ENCODE data around the gene UGT1A1.

Gene UGT1A1

DNA sequence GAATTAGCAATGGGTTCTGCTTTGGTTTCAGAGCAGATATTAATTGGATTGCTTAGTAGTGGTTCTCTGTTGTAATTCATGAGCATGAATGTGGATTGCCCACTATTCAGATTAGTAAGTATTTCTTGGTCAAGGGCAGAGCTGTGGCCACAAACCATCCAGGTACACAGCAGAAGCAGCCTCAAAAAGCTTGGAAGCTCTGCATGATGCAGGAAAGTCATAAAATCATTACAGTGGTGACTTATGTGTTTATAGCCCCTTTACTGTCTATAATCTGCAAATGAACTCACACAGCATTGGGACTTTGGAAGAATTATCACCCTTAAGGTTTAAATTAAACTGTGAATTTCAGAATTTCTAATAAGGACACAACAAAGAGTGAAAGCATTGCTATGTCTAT, 1.9 kb upstream of the UGT1A1 start:
- no peak for DNase-seq (ENCODE audit: low read depth)

DNA sequence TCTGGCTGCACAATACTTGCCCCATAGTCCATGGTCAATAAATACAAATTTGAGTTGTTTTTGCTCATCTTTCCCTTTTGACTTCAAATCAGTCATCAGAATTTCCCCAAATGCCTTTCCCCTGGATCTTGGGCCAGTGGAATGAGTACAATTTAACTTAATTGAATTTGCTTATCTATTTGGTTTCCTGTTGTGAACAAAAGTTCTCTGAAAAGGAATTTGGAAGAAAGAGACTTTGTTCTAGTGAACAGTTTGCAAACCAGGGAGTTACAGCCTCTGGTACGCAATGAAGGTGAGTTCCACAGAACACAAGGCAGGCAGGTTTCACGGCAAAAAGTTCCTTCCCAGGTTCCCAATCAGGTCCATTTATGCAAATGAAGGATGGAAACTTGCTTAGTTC, 1.2 kb upstream of the UGT1A1 start:
- no peak for DNase-seq (ENCODE audit: low read depth)

GRCh38 chr2:233761040-233761769, 1.1 kb downstream of the UGT1A1 start:
- DNase-seq (ENCODE audit: low read depth), result no peak

GRCh38 chr2:233764264-233764663, 4.2 kb downstream of the UGT1A1 start:
- no peak for DNase-seq (ENCODE audit: low read depth)

DNA sequence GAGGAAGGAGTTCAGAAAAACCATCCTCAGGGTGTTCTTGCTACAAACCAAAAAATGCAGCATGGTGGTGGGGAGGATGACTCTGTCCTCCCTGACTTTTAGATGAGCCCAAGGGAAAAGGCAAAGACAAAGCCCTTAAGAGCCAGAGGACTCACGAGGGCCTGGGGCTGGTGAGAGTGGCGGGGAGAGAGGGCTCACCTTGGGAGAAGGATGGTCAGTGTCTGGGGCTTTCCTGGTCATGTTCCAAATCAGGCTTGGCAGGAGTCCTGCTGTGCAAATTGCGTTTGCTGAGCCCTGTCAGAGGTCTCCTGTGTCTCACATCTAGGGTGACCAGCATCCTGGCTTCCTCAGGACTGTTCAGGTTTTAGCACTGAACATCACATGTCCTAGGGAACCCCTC, 4.7 kb downstream of the UGT1A1 start:
- no peak for DNase-seq (ENCODE audit: low read depth)

DNA sequence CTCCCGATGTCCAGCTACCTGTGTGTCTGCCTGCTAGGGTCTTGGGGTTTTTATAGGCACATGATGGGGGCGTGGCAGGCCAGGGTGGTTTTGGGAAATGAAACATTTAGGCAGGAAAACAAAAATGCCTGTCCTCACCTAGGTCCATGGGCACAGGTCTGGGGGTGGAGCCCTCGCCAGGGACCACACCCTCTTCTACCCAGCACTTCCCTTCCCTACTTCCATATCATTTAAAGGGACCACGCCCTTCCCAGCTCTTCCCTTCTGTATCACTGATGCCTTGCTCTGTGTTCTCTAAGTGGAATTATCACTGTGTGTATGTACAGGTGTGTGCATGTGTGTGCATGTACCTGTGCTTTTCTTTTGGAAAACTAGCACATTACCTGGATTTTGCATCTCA, 6.3 kb downstream of the UGT1A1 start:
- DNase-seq (ENCODE audit: low read depth), result no peak

GRCh38 chr2:233768076-233768475, 8.0 kb downstream of the UGT1A1 start:
- no peak for DNase-seq (ENCODE audit: low read depth)

DNA sequence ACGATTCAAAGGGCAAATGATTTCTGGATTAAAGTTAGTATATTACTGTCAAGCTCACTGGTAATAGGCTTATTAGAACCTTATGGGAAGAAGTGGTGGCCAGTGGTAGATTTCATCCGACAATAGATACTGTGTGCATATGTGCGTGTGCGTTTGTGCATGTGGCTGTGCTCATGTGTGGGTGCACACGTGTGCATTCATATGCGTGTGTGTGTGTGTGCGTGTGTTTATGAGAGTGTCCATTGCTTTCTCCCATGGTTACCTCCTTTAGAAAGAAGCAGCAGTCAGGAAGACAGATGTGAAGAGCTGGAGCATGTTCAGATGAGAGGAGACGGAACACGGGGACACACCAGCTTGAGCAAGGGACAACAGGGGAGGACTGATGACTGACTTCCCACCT, 9.2 kb downstream of the UGT1A1 start:
- DNase-seq (ENCODE audit: low read depth), result no peak

GRCh38 chr2:233772153-233772552, 12.1 kb downstream of the UGT1A1 start:
- no peak for DNase-seq (ENCODE audit: low read depth)

GRCh38 chr2:233772583-233772982, 12.5 kb downstream of the UGT1A1 start:
- no peak for DNase-seq (ENCODE audit: low read depth)

- no peak for DNase-seq (ENCODE audit: low read depth)
Measured at GRCh38 chr2:233773854-233774253, 13.8 kb downstream of the UGT1A1 start.

DNA sequence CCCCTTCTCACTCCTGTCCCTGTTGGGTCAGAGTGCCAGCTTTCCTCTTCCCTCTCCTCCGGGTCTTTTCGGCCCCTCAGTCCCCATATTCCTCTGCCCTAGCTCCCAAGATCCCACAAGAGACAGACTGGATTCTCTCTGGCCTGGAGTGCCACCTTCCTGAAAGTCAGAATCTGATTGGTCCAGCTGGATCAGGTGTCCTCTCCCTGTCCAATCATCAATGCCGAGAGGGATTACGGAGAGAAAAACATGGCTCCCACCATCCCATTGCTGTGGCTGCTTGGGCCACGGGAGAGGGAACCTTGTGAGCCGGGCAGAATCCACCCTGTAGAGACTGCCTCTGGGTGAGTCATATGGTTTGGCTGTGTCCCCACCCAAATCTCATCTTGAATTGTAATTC, 15.3 kb downstream of the UGT1A1 start:
- DNase-seq (ENCODE audit: low read depth), result no peak

DNA sequence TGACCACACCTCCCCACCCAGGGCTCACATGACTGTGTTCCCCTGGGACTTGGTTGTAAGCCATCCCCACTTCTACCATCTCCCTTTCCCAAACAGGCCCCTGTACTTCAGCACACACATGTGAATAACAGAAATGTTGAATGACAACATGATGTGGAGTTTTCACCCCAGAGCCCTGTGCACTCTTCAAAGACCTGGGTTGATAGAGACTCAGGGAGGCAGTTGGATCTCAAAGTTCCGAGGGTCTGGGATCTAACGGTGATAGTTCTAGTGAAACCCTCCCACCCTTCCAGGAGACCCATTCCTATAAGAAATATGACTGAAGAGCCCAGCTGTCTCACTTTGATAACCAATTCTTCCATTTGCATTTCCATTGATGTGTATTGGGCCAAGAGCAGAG, 18.0 kb downstream of the UGT1A1 start, which contains the start of gene MROH2A:
Gene MROH2A (plus strand): TSS at position 301 of the 400 bp plus-strand sequence. CDS start 1,029 bp downstream, outside the sequence.
- no peak for DNase-seq (ENCODE audit: low read depth)

DNA sequence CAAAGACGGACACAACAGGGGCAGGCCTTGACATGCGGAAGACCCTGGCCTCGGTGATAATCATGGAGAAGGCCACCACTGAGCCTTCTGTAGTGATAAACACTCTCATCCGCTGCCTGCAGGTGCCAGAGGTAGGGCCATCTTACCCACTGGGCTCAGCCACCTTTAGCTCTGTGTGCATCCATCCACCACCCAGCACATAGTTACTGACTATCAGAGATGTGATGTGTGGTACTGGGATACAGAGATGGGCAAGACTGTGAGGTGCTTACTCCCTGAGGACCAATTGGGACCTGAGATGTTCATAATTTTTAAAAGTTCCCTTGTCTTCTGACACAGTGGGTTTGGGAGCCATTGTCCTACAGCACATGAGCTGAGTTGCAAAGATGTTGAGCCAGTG, 19.7 kb downstream of the UGT1A1 start:
- DNase-seq (ENCODE audit: low read depth), result no peak

DNA sequence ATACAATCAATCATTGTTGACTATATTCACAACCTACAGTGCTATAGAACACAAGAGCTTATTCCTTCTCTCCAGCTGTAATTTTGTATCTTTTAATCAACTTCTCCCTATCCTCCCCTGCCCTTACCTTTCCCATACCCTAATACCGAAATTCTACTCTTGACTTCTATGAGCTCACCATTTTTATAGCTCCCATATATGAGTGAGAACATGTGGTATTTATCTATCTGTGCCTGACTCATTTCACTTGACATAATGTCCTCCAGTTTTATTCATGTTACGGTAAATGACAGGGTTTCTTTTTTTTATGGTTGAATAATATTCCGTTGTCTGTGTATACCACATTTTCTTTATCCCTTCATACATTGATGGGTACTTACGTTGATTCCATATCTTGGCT, 20.7 kb downstream of the UGT1A1 start:
- DNase-seq (ENCODE audit: low read depth), result no peak

GRCh38 chr2:233789554-233789953, 29.5 kb downstream of the UGT1A1 start:
- DNase-seq (ENCODE audit: low read depth), result no peak

GRCh38 chr2:233791151-233791882, 31.2 kb downstream of the UGT1A1 start:
- no peak for DNase-seq (ENCODE audit: low read depth)

GRCh38 chr2:233791883-233792329, 31.8 kb downstream of the UGT1A1 start:
- no peak for DNase-seq (ENCODE audit: low read depth)

- DNase-seq (ENCODE audit: low read depth), result no peak
Measured at GRCh38 chr2:233792720-233793119, 32.6 kb downstream of the UGT1A1 start.

GRCh38 chr2:233793465-233794127, 33.5 kb downstream of the UGT1A1 start:
- no peak for DNase-seq (ENCODE audit: low read depth)

DNA sequence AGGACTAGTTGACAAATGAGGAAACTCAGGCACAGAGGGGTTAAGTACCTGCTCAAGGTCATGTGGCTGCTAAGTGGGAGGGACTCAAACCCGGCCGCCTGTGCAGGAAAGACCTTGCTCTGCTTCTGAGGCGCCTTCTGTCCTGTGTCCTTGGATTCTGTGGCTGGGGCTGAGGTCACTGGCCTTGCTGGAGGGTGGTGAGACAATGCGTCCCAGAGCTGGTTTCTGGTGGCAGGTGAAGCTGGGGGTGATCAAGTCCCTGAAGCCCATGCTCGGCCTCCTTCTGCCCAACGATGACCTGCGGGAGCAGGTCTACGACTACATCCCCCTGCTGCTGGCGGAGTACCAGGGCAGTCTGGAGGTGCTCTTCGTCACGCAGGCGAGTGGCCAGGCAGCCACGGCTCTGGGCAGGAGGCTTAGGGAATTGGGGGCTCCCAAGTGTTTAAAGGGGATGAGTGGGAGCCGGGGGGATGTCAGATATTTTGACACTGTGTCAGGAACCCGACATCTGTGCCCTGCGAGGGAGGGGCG, 34.1 kb downstream of the UGT1A1 start:
- DNase-seq (ENCODE audit: low read depth), result no peak

GRCh38 chr2:233795735-233796171, 35.7 kb downstream of the UGT1A1 start:
- no peak for DNase-seq (ENCODE audit: low read depth)

GRCh38 chr2:233796254-233796653, 36.2 kb downstream of the UGT1A1 start:
- no peak for DNase-seq (ENCODE audit: low read depth)
